LNCAP (cell line): ENCODE results near the gene ABI1.

Source experiments
- TF ChIP-seq, protein P1 (sequence below): fragments of 450-650 bp; IDR thresholded peaks from 2 replicates; pipeline ENCODE4 v1.5.1; 2017; ENCODE audit warnings: mild to moderate bottlenecking

Gene ABI1

DNA sequence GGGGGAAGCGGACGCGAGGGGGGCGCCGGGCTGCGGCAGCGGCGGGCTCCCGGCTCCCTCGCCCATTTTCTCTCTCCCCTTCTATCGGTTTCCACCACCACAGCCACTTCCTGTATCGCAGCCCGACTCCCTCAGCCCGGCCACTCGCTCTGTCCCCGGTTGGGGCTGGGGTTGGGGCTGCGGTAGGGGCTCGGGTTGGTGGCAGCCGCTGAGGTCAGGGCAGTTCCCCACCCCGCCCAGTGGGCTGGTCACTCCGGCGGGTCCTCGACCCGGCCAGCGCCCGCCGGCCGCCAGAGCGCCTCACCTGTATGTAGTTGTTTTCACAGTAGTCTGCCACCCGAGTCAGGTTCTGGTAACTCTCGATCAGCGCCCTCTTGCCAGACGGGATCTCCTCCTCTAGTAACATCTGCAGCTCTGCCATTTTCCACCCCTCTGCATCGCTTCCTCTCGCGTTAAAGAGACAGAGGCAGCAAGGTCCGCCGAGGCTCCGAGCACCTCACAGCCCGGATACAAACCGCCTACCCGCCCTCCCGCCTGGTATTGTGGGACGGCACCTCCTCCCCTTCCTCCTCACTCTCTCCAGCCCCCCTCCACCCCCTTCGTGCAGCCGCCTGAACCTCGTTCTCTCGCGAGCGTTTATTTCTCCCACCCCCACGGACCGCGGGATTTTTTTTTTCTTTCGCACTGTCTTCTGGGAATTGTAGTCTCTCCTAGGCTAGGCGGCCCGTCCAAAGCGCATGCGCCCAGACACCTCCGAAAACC lies at the start of gene ABI1:
Gene ABI1 (minus strand): TSS at position 516 of the 762 bp plus-strand sequence. CDS start 95 bp downstream, at position 421.
- TF ChIP-seq, protein P1, sequence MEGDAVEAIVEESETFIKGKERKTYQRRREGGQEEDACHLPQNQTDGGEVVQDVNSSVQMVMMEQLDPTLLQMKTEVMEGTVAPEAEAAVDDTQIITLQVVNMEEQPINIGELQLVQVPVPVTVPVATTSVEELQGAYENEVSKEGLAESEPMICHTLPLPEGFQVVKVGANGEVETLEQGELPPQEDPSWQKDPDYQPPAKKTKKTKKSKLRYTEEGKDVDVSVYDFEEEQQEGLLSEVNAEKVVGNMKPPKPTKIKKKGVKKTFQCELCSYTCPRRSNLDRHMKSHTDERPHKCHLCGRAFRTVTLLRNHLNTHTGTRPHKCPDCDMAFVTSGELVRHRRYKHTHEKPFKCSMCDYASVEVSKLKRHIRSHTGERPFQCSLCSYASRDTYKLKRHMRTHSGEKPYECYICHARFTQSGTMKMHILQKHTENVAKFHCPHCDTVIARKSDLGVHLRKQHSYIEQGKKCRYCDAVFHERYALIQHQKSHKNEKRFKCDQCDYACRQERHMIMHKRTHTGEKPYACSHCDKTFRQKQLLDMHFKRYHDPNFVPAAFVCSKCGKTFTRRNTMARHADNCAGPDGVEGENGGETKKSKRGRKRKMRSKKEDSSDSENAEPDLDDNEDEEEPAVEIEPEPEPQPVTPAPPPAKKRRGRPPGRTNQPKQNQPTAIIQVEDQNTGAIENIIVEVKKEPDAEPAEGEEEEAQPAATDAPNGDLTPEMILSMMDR, result no peak

DNA sequence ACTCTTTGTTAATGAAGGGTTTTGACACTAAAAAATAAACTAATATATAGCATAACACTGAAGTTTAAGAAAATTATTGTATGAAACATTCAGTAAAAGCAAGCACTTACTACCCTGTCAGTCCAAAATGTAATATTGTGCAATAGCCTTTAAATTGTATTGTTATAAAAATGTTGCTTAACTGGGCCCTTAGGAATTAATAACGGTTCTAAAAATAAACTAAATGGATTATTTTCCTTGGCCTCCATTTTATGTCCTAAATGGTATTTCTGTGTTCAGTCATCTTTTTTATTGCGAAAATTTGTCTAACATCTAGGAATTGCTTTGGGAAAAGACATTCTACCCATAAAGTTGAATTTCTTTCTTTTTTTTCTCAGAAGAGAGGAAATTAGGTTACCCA lies 49.0 kb upstream of the ABI1 start:
- TF ChIP-seq, protein P1, result no peak

DNA sequence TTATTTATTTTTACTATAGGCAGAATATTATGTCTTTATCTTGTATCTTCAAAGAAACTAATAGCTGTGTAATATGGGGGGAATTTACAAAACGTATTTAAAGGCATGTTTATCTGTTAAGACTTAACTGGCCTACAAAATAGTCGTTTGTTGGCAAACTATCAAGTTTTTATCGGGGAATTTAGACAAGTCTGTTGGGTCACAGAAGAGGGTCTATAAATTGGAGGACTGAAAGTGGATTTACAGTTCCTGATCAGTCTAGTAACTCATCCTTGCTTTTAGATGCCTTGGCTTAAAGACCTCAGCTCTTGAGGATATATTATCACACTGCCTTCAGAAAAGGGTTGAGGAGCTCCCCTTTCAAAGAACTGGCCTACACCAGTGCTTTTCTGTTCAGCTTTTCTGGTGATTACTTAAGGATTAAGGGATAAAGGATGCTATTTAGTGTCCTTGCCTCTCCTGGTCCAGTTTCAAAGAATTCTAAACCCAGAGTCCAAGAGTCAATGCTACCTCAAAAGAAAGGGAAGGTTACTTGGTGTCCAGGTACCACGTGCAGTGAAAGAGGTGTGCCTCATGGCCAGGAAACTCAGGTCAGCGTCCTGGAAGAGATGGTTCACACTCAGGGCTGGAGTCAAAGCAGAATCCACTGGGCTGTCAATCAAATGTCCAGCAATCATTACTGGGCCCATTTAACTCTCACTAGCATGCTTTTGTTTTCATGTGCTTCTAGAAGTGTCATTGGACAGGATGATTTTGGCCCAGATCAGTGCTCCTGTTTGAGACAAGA lies 42.9 kb upstream of the ABI1 start:
- TF ChIP-seq, protein P1, result no peak

DNA sequence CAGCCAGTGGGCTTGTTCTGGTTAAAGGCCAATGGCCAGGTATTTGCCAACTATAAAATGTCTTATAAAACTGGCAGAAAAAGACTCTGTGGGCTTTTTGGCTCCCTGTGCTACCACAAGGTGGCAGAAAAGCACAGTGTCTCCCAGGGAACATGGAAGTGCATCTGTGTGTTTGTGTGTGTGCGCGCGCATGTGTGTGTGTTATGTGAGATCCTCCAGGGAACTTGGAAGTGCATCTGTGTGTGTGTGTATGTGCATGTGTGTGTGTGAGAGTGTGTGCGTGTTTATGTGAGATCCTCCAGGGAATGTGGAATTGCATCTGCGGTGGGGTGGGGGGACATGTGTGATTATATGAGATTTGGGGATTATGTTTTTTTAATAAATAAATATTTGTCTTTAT lies 30.2 kb upstream of the ABI1 start:
- TF ChIP-seq, protein P1, result peak; percentile 79

DNA sequence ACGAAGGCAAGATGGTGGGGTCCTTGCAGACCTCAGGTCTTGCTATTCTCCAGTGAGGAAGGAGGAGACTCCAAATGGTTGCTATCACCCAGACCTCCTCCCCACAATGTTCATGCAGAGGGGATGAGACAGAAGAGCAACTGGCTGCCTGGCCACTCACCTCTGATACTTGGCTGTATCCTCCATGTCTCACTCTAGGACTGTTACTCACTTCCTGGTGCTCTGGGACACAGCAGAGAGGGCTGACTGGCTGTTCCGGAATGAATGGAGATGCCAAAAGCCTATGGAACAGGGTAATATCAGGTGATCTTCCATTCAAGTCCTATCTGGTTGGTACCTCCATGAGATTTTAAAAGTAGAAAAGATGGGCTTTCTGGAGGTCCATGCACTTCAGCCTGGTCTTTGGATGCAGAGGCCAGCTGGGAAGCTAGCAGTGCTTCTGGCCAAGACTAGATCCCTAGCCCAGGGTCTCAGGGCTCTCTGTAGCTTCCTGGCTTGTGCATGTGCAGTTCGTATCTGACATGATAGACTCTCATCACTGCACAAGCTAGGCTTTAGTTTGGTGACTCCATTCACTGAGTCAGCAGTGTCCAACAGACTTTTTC lies 27.0 kb upstream of the ABI1 start:
- TF ChIP-seq, protein P1, result no peak

DNA sequence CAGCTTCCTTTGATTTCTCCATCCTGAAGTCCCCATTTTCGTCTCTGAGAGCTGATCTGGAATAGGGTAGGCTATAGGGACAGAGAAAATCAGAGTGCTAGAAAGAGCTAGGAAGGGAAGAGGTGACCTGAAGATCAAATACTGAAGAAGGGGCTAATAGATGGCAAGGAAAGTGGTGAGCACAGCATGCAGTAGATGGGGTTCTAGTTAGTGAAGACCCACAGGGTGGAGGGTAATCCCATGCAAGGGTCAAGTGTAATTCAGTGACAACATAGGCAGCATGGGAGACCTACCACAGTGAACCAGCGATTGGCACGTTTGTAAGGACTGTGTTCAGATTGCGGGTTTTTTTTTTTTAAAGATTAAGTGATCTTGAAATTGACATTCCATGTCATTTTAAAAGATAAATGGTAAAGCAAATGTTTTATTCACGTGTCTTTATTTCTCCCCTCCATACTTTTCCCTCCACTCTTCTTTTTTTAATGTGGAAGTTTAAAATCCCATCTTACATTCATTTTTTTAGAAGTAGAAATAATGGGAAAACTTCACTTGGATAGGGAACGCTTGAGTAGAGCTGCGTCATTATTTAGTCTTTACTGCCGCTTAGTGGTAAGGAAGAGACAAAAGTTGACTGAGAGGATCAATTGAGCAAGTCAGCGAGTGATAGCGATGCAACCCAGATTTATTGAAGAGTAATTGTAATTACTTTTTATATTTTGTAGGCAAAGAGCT lies 21.0 kb upstream of the ABI1 start:
- TF ChIP-seq, protein P1, result peak; percentile 78

DNA sequence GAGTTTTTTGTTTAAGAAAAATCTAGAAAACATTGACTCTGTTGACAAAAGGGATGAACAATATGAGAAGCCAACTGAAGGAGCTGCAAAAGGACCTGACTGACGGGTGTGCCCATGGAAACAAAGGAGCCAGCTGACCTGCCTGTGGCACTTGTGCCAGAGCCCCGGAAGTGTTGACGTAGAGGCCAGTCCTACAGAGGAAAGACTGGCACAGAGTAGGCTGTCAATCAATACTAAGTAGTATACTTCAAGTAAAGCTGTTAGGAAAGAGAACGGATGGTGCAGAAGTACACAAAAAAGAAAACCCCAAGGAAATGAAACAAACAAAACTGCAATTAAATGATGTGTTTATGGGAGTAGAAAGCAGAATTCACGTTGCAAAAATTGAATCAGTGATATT lies 19.0 kb upstream of the ABI1 start:
- TF ChIP-seq, protein P1, result no peak
